Skin epidermis (tissue), 12 donors: ENCODE measurements around the gene GALNT13.

Experiments used
- H3K27ac ChIP-seq, 21 experiments: fragments of 200-600 bp; sonication (generic) in 11 of 21; one replicate each; pipeline ENCODE4 v1.5.0; 2020; ENCODE audit warnings: mild to moderate bottlenecking in 3 of 21, inconsistent platforms in 2 of 21, moderate library complexity in 2 of 21
- H3K4me3 ChIP-seq, 7 experiments: fragments of 200-600 bp; sonication (generic) in 2 of 7; one replicate each; pipeline ENCODE4 v1.5.0; 2020; ENCODE audit warnings: inconsistent platforms in 2 of 7, mild to moderate bottlenecking in 2 of 7, moderate library complexity in 1 of 7

The GALNT13 gene

DNA sequence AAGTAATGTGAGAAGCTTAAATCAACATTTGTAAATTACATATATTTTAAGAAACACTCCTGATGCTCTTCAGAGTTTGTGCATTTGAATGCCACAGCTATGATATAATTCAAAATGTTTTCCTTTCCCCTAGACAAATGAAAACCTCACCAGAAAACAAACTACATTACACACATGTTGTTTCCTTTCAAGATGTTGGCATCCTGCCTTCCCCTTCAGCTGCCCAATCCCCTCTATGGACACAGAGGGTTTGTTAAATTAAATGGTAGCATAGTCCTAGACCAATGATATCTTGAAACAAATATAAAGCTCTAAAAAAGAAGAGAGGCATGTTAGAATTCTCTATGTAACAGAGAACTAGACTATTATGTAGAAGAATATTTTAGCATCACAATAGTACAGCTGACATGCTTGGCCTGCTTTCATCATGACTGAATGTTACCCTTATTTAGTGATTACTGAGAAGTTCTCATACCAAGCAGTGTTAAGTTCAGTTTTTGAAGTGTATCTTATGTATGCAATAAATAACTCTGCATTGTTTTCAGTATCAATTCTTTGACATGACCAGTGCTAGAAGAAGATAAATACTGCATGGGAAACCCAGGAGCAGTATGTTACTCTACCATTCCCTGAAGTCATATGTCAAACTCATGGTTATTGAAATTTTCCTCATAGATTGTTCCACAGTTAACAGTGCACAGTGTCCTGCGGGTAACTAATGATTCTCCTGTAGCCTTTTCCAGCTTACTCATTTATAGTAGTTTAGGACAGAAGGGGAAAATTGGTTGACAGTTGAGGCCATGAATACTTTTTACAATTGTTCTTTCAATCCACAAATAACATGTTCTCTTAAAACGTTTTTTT, 510.4 kb downstream of the GALNT13 start:
- no peak overlapping the region for H3K27ac ChIP-seq

DNA sequence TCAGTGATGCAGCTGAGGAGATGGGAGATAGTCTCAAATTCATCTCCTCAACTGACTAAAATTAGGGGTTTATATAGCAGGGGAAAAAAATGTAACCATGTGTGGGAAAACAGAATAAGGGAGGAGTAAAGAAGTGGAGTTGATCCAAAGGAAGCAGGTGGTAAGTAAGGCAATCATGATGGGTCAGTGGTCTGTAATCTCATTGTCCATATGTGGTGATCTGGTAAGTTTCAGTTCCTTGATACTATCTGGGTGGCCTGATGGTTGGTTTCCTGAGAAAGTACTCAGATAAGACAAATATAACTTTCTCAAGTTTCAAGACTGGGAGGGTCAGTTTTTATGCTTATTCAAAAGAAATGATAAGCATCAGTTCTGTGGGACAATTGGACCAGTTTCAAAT, 514.5 kb downstream of the GALNT13 start:
- H3K27ac ChIP-seq, result no peak overlapping the region
- H3K4me3 ChIP-seq, result no peak overlapping the region

More for the DNA sequence above, 510.4 kb downstream of the GALNT13 start:
- no peak overlapping the region for H3K4me3 ChIP-seq

DNA sequence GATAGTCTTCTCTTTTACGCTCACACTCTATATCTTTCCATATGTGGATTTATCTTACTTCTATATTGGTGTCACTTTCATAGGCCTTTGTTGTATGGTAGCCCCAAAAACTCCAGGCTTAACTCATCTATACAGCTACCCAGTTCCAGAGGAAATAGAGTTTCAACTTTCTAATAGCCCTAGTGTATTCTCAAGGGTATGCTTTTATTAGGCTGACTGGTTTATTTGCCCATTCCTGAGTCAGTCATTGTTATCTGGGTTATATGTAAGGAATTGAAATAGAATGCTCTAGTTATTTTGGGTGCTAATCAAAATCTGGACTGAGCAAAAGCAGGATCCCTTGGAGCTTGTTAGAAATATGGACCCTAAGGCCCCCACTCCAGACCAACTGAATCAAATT, 519.3 kb downstream of the GALNT13 start:
- no peak overlapping the region for H3K27ac ChIP-seq

DNA sequence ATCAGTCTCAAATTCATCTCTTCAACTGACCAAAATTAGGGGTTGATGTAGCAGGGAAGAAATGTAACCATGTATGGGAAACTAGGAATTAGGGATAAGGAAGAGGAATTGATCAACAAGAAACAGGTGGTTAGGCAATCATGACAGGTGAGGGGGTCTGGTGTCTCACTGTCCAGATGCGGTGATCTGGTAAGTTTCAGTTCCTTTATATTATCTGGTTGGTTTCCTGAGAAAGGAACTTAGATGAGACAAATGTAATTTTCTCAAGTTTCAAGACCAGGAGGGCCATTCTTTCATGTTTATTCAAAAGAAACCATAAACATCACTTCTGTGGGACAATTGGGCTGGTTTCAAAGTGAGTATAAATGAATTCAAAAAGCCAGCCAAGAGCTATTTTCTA, 520.5 kb downstream of the GALNT13 start:
- Histone ChIP-seq H3K4me3 (no peak overlapping the region), H3K27ac (no peak overlapping the region)

More for the DNA sequence above, 519.3 kb downstream of the GALNT13 start:
- H3K4me3 ChIP-seq, result no peak overlapping the region

DNA sequence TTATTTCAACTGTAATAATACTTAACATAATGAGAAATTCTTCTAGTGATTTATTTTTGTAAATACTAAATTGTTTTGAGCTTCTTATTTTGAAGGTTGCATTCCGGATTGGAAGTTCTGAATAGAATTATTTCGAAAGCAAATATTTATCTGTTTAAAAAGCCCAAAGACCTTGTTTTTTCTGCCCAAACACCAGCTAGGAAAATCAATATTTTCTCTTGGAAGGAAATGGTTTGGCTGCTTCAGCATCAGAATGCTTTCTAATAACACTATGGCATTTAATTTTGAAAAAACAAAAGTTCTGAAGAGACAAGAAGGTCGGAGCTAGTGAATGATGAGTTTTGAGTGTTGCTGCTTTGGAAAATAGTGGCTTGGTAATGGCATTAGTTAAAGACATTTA, 522.9 kb downstream of the GALNT13 start:
- Histone ChIP-seq H3K4me3 (no peak overlapping the region), H3K27ac (no peak overlapping the region)

DNA sequence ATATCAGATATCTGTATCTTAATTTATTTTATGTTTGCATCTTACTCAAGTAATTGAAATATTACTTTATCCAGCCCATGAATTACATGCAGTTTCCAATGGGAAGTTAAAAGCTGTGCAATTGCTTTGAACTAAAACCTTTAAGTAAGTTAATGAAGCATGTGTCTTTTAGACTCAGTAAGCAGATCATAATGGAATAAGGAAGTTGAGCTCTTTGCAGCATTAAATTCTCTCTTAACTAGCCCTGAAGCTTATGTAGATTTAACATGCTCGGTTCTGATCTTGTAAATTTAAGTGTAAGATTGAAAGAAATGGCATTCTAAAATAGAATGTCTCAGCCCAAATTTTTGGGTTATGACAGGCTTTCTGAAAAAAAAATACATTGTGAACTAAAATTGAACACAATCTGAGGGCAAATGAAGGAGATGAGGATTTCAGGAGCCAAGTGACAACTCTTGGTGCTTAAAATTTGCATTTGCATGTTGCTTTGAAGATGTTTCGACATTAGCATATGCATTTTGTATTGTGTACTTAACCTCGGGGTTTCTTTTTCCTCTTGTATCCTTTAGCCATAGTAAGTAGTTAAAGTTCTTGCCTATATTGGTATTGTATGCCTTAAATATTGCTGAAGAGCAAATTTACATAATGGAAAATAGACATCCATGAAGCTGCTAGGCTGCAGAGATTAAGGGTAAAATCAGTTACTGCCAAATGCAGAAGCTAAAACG, 529.0 kb downstream of the GALNT13 start:
- Histone ChIP-seq H3K27ac (no peak overlapping the region), H3K4me3 (no peak overlapping the region)

DNA sequence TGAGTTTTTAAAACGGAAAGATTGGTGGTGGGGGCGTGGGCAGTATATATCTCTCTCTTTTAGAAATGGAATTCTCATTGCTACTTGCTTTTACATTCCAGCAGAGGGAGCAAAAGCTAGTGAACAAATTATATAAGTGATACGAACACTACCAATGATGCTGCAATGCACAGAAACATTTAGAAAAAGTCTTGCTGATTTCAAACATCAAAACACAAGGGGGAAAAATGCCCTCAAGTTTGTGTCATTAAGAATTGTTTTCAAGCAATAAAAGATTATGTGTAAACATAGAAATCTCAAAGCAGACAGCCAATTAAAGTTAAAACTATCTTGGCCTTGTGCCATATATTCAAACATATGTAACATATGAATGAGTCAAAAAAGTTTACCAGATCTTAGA, 530.5 kb downstream of the GALNT13 start:
- H3K27ac ChIP-seq, result no peak overlapping the region
- H3K4me3 ChIP-seq, result no peak overlapping the region

DNA sequence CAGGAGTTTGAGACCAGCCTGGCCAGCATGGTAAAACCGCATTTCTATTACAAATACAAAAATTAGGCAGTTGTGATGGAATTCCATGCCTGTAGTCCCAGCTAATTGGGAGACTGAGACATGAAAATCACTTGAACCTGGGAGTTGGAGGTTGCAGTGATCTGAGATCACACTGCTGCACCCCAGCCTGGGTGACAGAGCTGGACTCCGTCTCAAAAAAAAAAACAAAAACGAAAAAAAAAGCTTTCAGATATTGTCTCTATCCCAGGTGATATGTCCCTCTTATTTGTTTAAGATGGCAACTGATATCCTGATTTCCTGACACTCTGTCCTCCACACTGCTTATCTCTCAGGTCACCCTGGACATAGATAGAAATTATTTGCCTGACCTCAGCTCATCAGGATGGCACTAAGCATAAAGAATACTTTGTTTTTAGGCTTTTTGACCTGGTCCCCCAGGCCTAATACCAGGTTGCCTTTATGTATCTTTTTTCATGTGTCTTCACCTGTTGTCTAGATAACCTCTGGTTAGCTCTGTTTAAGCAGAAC, 531.6 kb downstream of the GALNT13 start:
- Histone ChIP-seq H3K27ac (no peak overlapping the region), H3K4me3 (no peak overlapping the region)

DNA sequence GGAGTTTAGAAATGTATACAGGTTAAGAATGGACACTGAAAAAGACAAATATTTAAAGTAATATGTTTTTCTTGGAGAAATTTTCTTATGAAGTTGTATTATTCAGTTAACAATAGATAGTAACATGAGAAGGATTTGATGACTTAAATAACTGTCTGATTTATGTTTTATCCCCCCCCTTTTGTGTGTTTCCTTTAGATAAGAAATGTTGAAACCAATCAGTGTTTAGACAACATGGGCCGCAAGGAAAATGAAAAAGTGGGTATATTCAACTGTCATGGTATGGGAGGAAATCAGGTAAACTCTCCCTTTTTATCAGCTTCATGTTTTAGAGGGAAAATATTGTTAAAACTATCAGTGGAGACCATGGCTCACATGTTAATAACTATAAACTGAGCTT, 537.1 kb downstream of the GALNT13 start:
- no peak overlapping the region for H3K27ac ChIP-seq

DNA sequence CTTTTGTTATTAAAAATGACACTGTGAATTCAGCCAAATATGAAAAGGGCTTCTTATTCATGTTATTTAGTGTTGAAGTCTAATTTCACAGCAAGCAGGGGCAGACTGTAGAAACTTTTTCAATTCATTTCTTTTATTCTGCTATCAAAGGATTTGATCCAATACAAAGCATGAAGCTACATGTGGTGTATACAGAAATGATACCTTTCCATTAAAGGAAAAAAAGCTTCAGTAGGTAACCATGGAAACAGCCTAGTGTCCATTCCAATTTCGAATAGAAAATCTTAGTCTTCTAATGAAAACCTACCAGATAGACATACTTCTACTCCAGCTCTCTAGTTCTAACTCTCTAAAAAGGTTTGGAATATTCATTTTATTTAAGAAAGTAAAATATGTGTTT, 550.5 kb downstream of the GALNT13 start:
- H3K4me3 ChIP-seq, result no peak overlapping the region

More for the DNA sequence above, 537.1 kb downstream of the GALNT13 start:
- no peak overlapping the region for H3K4me3 ChIP-seq

DNA sequence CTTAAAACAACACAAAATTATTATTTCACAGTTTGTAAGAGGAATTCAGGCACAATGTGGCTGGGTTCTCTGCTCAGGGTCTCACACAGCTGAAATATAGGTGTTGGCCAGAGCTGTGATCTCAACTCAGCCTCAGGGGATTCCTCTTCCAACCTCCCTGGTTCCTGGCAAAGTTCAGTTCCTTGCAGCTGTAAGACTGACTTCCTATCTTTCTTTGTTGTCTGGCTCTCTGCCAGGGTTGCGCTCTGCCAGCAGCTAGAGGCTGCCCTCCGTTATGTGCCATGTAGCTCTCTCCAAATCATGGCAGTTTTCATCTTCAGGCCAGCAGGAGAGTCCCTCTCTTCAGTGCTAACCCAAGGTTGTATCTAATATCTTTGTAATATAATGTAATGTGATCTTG, 554.3 kb downstream of the GALNT13 start:
- Histone ChIP-seq H3K4me3 (no peak overlapping the region), H3K27ac (no peak overlapping the region)

More for the DNA sequence above, 550.5 kb downstream of the GALNT13 start:
- no peak overlapping the region for H3K27ac ChIP-seq

DNA sequence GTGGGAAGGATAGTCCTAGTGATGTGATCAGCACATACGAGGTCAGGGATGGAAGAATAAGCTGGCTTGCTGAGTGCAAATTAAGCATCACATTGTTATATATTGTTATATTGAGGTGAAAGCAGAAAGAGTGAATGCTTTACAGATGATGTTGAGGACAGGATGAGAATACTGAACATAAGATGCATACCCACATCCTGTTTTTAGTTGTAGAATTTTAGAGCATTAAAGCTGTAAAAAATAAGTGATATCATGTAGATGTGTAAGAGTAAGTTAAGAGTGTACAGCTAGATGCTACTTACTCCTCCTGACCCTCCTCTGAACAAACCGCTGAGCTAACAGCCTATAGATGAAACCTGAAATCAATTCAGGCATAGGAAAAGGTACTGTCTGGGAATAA, 555.7 kb downstream of the GALNT13 start:
- no peak overlapping the region for H3K4me3 ChIP-seq
- H3K27ac ChIP-seq, result no peak overlapping the region

DNA sequence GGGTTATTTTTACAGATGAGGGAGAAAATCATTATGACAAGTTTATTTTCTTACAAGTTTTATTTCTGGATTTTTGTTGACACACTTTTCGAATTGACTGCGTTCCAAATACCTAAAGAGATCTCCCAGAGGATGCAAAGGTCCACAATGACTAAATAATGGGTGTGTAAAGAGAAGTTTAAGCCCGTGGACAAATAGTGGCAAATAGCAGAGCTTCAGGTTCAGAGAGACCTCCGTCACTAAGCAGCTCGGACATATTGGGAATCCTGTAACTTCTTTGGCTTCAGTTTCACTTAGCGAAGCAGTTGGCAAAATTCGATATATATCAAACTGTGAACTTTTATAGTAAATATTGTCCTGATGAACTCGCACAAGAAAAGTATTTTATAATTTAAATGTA, 556.3 kb downstream of the GALNT13 start:
- no peak overlapping the region for H3K4me3 ChIP-seq
- no peak overlapping the region for H3K27ac ChIP-seq

DNA sequence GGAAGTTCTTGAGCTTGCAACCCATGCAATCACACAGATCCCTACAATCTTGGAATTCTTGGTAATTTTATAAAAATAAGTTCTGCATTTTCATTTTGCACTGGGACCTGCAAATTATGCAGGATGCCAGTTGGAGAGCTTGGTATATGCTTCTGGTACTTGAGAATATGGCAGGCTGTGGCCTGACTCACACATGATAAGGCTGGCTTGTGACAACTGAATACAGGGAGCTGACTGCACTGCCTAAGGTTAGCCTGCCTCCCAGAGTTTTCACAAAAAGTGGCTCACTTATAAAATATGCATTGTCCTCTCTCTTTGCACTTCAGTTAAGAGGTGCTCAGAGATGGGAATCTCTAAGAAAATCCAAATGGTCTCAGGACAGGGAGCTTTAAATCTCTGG, 561.3 kb downstream of the GALNT13 start:
- H3K27ac ChIP-seq, result no peak overlapping the region
- no peak overlapping the region for H3K4me3 ChIP-seq

DNA sequence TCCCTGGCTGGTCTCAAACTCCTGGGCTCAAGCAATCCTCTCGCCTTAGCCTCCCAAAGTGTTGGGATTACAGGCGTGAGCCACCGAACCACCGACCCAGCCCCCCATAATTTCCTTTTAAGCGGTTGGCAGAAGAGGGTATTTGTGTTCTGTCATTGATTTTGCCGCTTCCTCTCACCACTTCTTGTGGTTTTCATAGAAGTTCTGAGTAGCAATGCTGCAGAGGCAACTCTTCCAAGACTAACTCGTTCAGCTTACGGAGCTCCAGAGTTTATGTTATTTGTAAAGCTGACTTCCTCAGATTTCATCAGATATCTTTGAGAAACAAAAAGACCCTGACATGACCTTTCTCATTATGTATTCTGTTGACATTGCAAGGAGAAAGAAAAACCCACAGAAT, 565.4 kb downstream of the GALNT13 start:
- Histone ChIP-seq H3K27ac (no peak overlapping the region), H3K4me3 (no peak overlapping the region)

DNA sequence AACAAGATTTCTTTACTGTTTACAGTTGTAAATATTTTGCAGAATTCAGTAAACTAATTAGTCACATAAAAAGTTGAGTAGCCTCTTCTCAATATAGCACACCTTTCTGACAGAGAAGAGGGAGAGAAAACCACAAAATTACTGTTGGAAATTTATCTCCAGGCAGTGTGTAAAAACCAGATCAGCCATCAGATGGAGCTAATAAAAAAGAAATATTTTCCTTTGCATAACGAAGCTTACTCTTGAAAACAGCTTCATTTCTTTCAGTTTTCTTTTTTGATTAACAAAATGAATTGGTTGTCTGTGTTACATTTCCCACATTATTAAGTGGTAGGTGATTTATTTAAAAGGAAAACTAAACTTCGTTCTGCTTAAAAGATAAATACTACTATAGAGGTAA, 567.4 kb downstream of the GALNT13 start:
- H3K4me3 ChIP-seq, result no peak overlapping the region
- H3K27ac ChIP-seq, result no peak overlapping the region

DNA sequence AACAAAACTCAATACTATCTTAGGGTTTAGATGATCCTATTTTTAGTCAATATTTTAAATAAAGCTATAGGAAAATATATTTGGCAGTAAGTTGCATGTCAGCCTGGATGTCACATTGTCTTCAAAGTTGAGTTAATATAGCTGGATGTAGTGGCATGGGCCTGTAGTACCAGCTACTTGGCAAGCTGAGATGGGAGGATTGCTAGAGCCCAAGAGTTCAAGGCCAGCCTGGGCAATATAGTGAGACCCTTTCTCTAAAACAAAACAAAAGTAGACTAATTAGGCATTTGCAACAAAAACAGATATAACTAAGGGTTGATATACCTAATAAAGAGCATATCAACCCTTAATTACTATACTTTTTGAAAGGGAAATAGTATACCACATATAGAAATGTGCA, 572.2 kb downstream of the GALNT13 start:
- H3K27ac ChIP-seq, result no peak overlapping the region
- no peak overlapping the region for H3K4me3 ChIP-seq

DNA sequence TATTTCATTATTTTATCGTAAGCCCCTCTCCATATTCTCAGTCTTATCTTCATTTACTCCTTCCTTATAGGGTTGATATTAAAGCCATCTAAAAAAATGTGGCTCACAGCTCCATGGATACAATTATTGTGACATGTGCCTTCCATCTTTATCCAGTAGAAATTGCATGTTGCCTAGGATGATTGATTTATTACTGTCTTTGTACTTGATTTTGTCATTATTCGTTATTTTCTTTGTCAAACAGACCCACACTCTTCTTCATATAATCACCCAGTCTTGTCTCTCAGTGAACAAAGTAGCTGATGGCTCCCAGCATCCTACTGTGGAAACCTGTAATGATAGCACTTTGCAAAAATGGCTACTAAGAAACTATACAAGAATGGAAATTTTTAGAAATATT, 574.6 kb downstream of the GALNT13 start:
- Histone ChIP-seq H3K27ac (no peak overlapping the region), H3K4me3 (no peak overlapping the region)

DNA sequence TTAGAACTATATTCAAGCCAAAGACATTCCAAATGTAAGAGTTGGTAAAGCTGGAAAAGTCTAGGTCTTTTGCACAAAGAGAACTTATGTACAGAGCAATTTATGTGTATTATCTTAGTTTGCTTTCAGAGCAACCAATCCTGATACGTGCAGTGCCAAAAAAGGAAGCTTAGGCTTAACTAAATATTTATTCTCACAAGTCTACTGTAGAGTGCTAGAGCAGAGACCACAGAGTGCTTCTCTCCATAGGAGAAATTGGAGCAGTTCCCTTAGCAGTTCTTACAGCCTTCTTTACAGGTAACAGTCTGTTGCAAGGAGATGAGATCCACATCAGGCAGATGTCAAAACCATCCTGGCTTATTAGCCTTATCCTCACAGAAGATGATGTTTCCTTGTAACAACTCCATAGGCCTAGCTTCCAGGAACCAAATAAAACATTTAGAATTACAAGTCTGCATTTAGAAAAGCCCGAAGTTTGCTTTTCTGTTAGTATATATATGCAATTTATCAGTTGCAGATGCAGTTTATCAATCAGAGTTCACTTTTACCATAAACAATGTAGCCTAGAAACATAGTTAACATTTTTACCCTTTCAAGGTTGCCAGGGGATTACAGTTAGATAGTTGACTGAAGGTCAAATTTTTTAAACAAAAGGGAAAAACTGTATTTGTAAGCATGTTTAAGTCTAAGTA, 576.2 kb downstream of the GALNT13 start:
- H3K27ac ChIP-seq, result no peak overlapping the region
- H3K4me3 ChIP-seq, result no peak overlapping the region

DNA sequence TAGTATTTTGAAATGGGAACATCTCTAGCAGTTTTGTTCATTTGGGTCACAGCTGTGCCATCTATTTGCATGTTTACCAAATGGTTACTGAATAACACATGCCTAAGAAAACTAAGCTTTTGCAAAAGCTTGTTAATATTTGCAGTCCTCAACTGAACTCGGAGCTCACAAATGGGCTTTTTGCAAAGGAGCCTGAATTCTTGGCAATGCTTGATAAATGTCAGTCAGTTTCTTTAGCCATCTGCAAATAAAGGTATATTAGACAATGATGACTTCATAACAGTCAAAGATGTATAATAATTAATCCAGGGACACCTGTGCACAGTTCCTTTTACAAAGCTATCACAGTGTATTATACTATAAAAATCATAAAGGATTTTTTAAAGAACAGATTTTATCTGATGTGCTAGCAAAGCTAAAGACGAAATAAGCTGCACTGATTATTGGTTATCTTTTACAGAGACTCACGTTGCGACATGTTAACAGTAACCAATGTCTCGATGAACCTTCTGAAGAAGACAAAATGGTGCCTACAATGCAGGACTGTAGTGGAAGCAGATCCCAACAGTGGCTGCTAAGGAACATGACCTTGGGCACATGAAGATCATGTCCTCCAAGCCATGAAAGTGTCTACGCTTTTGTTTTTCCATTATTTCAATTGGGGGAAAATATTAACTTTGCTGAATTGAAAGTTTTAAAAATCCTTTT, 578.4 kb downstream of the GALNT13 start:
- Histone ChIP-seq H3K4me3 (no peak overlapping the region), H3K27ac (no peak overlapping the region)
